Measurements from ENCODE around the gene CFI. TPM values are rescaled to one million over a fixed set of nuclear protein-coding genes. Genes with fewer than 3 reads are reported as not detected.
A peak's percentile ranks its signal among the peaks of the same experiment; 100 is the strongest.

The CFI gene
- total RNA-seq, 1 experiment from 2014 or later, result not detected

DNA sequence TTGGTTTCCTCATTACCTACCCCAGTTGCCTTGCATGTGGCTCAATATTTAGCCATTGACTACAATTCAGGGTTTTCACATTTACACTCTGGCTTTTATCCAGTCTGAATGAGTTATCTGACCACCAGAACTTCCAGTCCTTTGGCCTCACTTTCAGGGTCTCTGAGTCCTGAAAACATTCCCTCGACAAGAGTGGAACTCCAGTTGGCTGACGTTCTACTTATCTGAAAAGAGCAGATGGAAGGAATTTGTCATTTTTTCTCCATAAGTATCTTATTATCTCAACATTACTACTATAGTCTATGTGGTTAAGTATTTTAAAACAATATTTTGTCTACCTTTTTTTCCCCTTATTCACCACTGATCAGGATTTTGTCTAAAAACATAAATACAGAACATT, 93.4 kb downstream of the CFI start:
- Histone ChIP-seq H3K4me3 (ENCODE audit: low read depth, low read length) (no peak overlapping the region), H3K27me3 (replicated peaks; ENCODE audit: control insufficient read depth, insufficient read depth, low read length) (no peaks in the 10 kb centered on the region), H3K9me3 (no peaks in the 10 kb centered on the region), H3K36me3 (ENCODE audit: control insufficient read depth, insufficient read depth, low read length) (no peaks in the 10 kb centered on the region), H3K4me1 (peaks cover 8% of the 10 kb centered on the region; the same call in 1 of the 2 replicates)
- TF ChIP-seq, protein P1, sequence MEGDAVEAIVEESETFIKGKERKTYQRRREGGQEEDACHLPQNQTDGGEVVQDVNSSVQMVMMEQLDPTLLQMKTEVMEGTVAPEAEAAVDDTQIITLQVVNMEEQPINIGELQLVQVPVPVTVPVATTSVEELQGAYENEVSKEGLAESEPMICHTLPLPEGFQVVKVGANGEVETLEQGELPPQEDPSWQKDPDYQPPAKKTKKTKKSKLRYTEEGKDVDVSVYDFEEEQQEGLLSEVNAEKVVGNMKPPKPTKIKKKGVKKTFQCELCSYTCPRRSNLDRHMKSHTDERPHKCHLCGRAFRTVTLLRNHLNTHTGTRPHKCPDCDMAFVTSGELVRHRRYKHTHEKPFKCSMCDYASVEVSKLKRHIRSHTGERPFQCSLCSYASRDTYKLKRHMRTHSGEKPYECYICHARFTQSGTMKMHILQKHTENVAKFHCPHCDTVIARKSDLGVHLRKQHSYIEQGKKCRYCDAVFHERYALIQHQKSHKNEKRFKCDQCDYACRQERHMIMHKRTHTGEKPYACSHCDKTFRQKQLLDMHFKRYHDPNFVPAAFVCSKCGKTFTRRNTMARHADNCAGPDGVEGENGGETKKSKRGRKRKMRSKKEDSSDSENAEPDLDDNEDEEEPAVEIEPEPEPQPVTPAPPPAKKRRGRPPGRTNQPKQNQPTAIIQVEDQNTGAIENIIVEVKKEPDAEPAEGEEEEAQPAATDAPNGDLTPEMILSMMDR (IDR thresholded peaks at IDR 0.05; ENCODE audit: insufficient read depth in 1 of 2, low read depth in 1 of 2, low read length in 1 of 2, severe bottlenecking in 1 of 2, unreplicated experiment in 1 of 2), result no peak
- Mint-ChIP-seq H3K36me3 (ENCODE audit: insufficient read depth, unreplicated experiment) (peaks cover under 1% of the 10 kb centered on the region), H3K4me1 (ENCODE audit: low read depth, unreplicated experiment) (peaks cover 7% of the 10 kb centered on the region), H3K27me3 (ENCODE audit: insufficient read depth, unreplicated experiment) (no peaks in the 10 kb centered on the region), H3K9me3 (ENCODE audit: unreplicated experiment) (no peaks in the 10 kb centered on the region), H3K27ac (ENCODE audit: unreplicated experiment) (no peak overlapping the region), H3K4me3 (ENCODE audit: unreplicated experiment) (no peak overlapping the region)
- no TSS peak for BruUV-seq (replicated peaks)
- POLR2A ChIA-PET, result no interaction called here
- DNase-seq, result no peak
- intact Hi-C loops (cut with micrococcal nuclease; ENCODE audit: unreplicated experiment), result no loop called here
- CTCF ChIA-PET, result no interaction called here

DNA sequence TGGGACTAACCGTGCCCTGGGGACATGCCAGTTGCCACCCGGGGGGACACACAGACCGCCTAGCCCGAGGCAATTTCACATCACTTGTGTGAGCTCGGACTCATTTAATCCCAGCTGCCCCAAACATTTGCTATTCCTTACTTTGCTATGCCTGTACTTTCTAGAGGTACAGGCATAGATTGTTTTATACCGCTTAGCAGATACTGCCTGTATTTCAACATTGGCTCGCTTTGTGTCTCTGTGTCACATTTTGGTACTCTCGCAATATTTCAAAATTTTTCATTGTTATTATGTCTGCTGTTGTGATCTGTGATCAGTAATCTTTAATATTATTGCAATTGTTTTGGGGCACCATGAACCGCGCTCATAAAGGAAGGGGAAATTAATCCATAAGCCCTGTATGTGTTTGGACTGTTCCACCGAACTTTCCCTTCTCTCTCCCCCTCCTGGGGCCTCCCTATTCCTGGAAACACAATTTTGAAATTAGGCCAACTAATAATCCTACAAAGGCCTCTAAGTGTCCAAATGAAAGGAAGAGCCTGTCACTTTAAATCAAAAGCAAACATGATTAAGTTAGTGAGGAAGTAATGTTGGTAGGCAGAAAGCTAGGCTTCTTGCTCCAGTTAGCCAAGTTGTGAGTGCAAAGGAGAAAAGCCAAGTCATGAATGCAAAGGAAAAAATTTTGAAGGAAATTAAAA, 98.0 kb downstream of the CFI start:
- Histone ChIP-seq H3K4me1 (peaks cover 22% of the 10 kb centered on the region), H3K27me3 (replicated peaks; ENCODE audit: control insufficient read depth, insufficient read depth, low read length) (no peaks in the 10 kb centered on the region), H3K36me3 (ENCODE audit: control insufficient read depth, insufficient read depth, low read length) (no peaks in the 10 kb centered on the region; the same call in 1 of the 2 replicates), H3K4me3 (ENCODE audit: low read depth, low read length) (peak overlapping the region; percentile 91), H3K9me3 (no peaks in the 10 kb centered on the region)
- ChIA-PET CTCF (interaction anchor here (1.0 to 1.7 kb wide), 4 partner anchors 26 to 276 kb away, joined by 3 to 4 read pairs (median 4); partner anchors contain the start of gene PLA2G12A), POLR2A (interaction anchor here (1.2 kb wide), 1 partner anchor 26 kb away, joined by 5 read pairs; the partner anchor contains the start of gene PLA2G12A)
- H3K9me3 Mint-ChIP-seq (ENCODE audit: unreplicated experiment), result no peaks in the 10 kb centered on the region
- H3K4me3 Mint-ChIP-seq (ENCODE audit: unreplicated experiment), result peak overlapping the region; percentile 83
- BruUV-seq (replicated peaks), result no TSS peak
- H3K36me3 Mint-ChIP-seq (ENCODE audit: insufficient read depth, unreplicated experiment), result peaks cover 22% of the 10 kb centered on the region
- peaks cover 22% of the 10 kb centered on the region for H3K4me1 Mint-ChIP-seq (ENCODE audit: low read depth, unreplicated experiment)
- intact Hi-C loops (cut with micrococcal nuclease; ENCODE audit: unreplicated experiment), result loop anchor here (1.0 to 5.0 kb wide), 4 partner anchors 25 to 272 kb away; partner anchors contain the start of genes GAR1 and SEC24B
- TF ChIP-seq, protein P1 (IDR thresholded peaks at IDR 0.05; ENCODE audit: insufficient read depth in 1 of 2, low read depth in 1 of 2, low read length in 1 of 2, severe bottlenecking in 1 of 2, unreplicated experiment in 1 of 2), result no peak
- H3K27ac Mint-ChIP-seq (ENCODE audit: unreplicated experiment), result peak overlapping the region; percentile 90
- DNase-seq, result no peak
- H3K27me3 Mint-ChIP-seq (ENCODE audit: insufficient read depth, unreplicated experiment), result no peaks in the 10 kb centered on the region

DNA sequence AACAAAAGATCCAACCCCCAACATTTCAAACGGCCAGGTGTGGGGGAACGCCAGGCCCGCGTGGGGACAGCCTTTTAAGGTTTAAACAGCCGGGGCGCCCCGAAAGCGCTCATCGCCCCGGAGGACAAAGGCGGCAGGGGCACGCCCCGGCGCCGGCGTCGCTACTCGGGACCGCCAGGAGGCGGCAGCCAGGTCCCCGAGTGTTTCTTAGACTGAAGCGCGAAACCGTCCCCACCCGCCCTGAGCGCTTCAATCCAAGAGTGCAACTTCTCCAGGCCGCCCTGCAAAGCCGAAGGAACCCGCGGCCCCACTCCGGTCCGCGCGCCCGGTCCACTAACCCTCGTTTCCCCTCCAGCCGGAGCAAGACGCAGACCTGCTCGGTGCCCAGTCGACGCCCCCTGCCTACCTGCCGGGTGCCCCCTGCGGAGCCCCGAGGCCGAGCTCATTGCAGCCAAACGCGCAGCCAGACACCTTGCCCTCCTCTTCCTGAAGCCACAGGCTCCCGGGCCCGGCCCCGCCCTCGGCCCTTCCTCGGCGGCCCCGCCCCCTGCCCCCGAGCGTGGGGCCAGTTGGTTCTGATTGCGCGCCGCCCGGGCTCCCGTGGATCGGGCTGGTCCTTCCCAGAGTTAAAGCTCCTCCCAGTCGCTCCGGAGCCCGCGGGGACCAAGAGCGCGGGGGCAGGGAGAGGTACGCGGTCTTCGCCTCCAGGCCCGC, 98.7 kb downstream of the CFI start, which contains the start of gene CASP6:
Gene CASP6, minus strand, starts transcription at position 496 of the 714 bp plus-strand sequence. Its CDS starts 50 bp downstream, at position 446.
- Mint-ChIP-seq H3K4me1 (ENCODE audit: low read depth, unreplicated experiment) (peaks cover 22% of the 10 kb centered on the region), H3K27ac (ENCODE audit: unreplicated experiment) (peak within 1 kb of the TSS; percentile 90), H3K4me3 (ENCODE audit: unreplicated experiment) (peak within 1 kb of the TSS; percentile 83), H3K9me3 (ENCODE audit: unreplicated experiment) (no peaks in the 10 kb centered on the region), H3K36me3 (ENCODE audit: insufficient read depth, unreplicated experiment) (peaks cover 22% of the 10 kb centered on the region), H3K27me3 (ENCODE audit: insufficient read depth, unreplicated experiment) (no peaks in the 10 kb centered on the region)
- Histone ChIP-seq H3K4me3 (ENCODE audit: low read depth, low read length) (peak within 1 kb of the TSS; percentile 91), H3K9me3 (no peaks in the 10 kb centered on the region), H3K36me3 (ENCODE audit: control insufficient read depth, insufficient read depth, low read length) (no peaks in the 10 kb centered on the region; the same call in 1 of the 2 replicates), H3K4me1 (peaks cover 22% of the 10 kb centered on the region), H3K27me3 (replicated peaks; ENCODE audit: control insufficient read depth, insufficient read depth, low read length) (no peaks in the 10 kb centered on the region)
- DNase-seq, result peak; percentile 80 to 85
- BruUV-seq (replicated peaks), result no TSS peak
- ChIA-PET CTCF (interaction anchor here (0.9 to 1.7 kb wide), 6 partner anchors 11 to 275 kb away, joined by 3 to 5 read pairs (median 4); partner anchors contain the start of gene PLA2G12A), POLR2A (interaction anchor here (0.6 to 1.2 kb wide), 2 partner anchors 27 to 541 kb away, joined by 4 to 5 read pairs; partner anchors contain the start of gene PLA2G12A)
- TF ChIP-seq, protein P1 (IDR thresholded peaks at IDR 0.05; ENCODE audit: insufficient read depth in 1 of 2, low read depth in 1 of 2, low read length in 1 of 2, severe bottlenecking in 1 of 2, unreplicated experiment in 1 of 2), result peak; percentile 37 to 68
- intact Hi-C loops (cut with micrococcal nuclease; ENCODE audit: unreplicated experiment), result loop anchor here (1.0 to 5.0 kb wide), 5 partner anchors 26 to 271 kb away; partner anchors contain the start of genes GAR1 and SEC24B
